Right kidney (tissue), 1 donor: Measurements from ENCODE around the gene MARCO.
"Not testable (repeated sequence)": the region's sequence is repeated elsewhere in the genome, so short reads cannot be mapped to it uniquely, and the experiment has no call there.

Experiments used
- DNase-seq: peaks from one replicate; pipeline ENCODE4 v3.0.0-alpha.2; 2016

Gene MARCO

GRCh38 chr2:119005051-119005450 lies 63.1 kb downstream of the MARCO start:
- no peak for DNase-seq

GRCh38 chr2:119005555-119005954 lies 63.6 kb downstream of the MARCO start:
- DNase-seq: no peak

GRCh38 chr2:119006441-119006840 lies 64.4 kb downstream of the MARCO start:
- no peak for DNase-seq

- DNase-seq: no peak
Measured at GRCh38 chr2:119008108-119008507, 66.1 kb downstream of the MARCO start.

- DNase-seq: no peak
Measured at GRCh38 chr2:119009110-119009509, 67.1 kb downstream of the MARCO start.

- DNase-seq: no peak
Measured at GRCh38 chr2:119010336-119010735, 68.3 kb downstream of the MARCO start.

- DNase-seq: peak; percentile 48
Measured at GRCh38 chr2:119011162-119011909, 69.3 kb downstream of the MARCO start.

GRCh38 chr2:119011910-119012209 lies 69.9 kb downstream of the MARCO start:
- DNase-seq: no peak

GRCh38 chr2:119012345-119013301 lies 70.6 kb downstream of the MARCO start:
- DNase-seq: no peak

GRCh38 chr2:119013671-119014070 lies 71.7 kb downstream of the MARCO start:
- no peak for DNase-seq

- DNase-seq: no peak
Measured at GRCh38 chr2:119015845-119016244, 73.9 kb downstream of the MARCO start.

GRCh38 chr2:119019521-119019920 lies 77.5 kb downstream of the MARCO start:
- no peak for DNase-seq

GRCh38 chr2:119022678-119023077 lies 80.7 kb downstream of the MARCO start:
- DNase-seq: no peak

- no peak for DNase-seq
Measured at GRCh38 chr2:119023534-119023933, 81.5 kb downstream of the MARCO start.

- no peak for DNase-seq
Measured at GRCh38 chr2:119024152-119024551, 82.2 kb downstream of the MARCO start.

GRCh38 chr2:119024568-119024967 lies 82.6 kb downstream of the MARCO start:
- DNase-seq: no peak

- DNase-seq: no peak
Measured at GRCh38 chr2:119025013-119025412, 83.0 kb downstream of the MARCO start.

GRCh38 chr2:119025762-119026351 lies 83.9 kb downstream of the MARCO start:
- no peak for DNase-seq

- no peak for DNase-seq
Measured at GRCh38 chr2:119026890-119027289, 84.9 kb downstream of the MARCO start.

GRCh38 chr2:119028327-119029174 lies 86.6 kb downstream of the MARCO start:
- no peak for DNase-seq

- DNase-seq: no peak
Measured at GRCh38 chr2:119029297-119029696, 87.3 kb downstream of the MARCO start.

- DNase-seq: not testable (repeated sequence)
Measured at GRCh38 chr2:119037922-119038321, 95.9 kb downstream of the MARCO start.
